NCI-H1092 treated with DMSO at 0.1 percent for 48 hours (cell line): ENCODE measurements around the gene GABARAP.

Source experiments
- DNase-seq: peaks from one replicate; lab custom pipeline; 2025; lab: John Stamatoyannopoulos, UW

GABARAP gene

GRCh38 chr17:7241783-7242716, at the start of gene GABARAP:
TSS of gene GABARAP (minus strand) at chr17:7242449. CDS start at chr17:7242330, 119 bp downstream.
- peak; percentile 87 for DNase-seq

- no peak for DNase-seq
Measured at GRCh38 chr17:7290685-7291084, 48.4 kb upstream of the GABARAP start.

- DNase-seq = no peak
Measured at GRCh38 chr17:7290166-7290565, 47.9 kb upstream of the GABARAP start.

GRCh38 chr17:7289256-7290032, 47.2 kb upstream of the GABARAP start:
- DNase-seq = no peak

GRCh38 chr17:7285679-7286078, 43.4 kb upstream of the GABARAP start:
- no peak for DNase-seq

GRCh38 chr17:7284911-7285310, 42.7 kb upstream of the GABARAP start:
- DNase-seq = no peak

- DNase-seq = no peak
Measured at GRCh38 chr17:7283471-7284216, 41.4 kb upstream of the GABARAP start.

- no peak for DNase-seq
Measured at GRCh38 chr17:7282752-7283321, 40.6 kb upstream of the GABARAP start.

- no peak for DNase-seq
Measured at GRCh38 chr17:7281953-7282751, 39.9 kb upstream of the GABARAP start.

- DNase-seq = peak; percentile 24
Measured at GRCh38 chr17:7281074-7281952, 39.1 kb upstream of the GABARAP start, which contains the start of gene SLC2A4. TSS of gene SLC2A4 (plus strand) at chr17:7281718. CDS start at chr17:7281935, 217 bp downstream.

GRCh38 chr17:7280519-7281073, 38.3 kb upstream of the GABARAP start:
- peak; percentile 61 for DNase-seq

GRCh38 chr17:7279448-7279847, 37.2 kb upstream of the GABARAP start:
- DNase-seq = no peak

GRCh38 chr17:7266784-7267183, 24.5 kb upstream of the GABARAP start:
- no peak for DNase-seq

- no peak for DNase-seq
Measured at GRCh38 chr17:7263801-7264078, 21.5 kb upstream of the GABARAP start.

- DNase-seq = no peak
Measured at GRCh38 chr17:7262935-7263800, 20.9 kb upstream of the GABARAP start.

- DNase-seq = no peak
Measured at GRCh38 chr17:7262192-7262934, 20.1 kb upstream of the GABARAP start, which contains the start of gene CLDN7. TSS of gene CLDN7 (minus strand) at chr17:7262478. CDS start at chr17:7262043, 435 bp downstream.

GRCh38 chr17:7261379-7262191, 19.3 kb upstream of the GABARAP start:
- DNase-seq = no peak
